Stimulated activated CD4-positive, alpha-beta T cell treated with anti-CD3 and anti-CD28 coated beads, Interleukin-1b, Interleukin-23, amount 100 ng/mL, for 24 hours (primary cell): ENCODE results near the gene PTGFR.

Source experiments
- DNase-seq, 4 experiments: peaks; one replicate each; pipeline ENCODE4 v3.0.0-alpha.2; 2020; ENCODE audit warnings: low read depth in 4 of 4, low spot score in 1 of 4

The PTGFR gene

GRCh38 chr1:78520216-78520615 lies 29.4 kb downstream of the PTGFR start:
- no peak for DNase-seq

GRCh38 chr1:78520843-78521242 lies 30.1 kb downstream of the PTGFR start:
- DNase-seq: no peak

GRCh38 chr1:78522136-78522535 lies 31.4 kb downstream of the PTGFR start:
- no peak for DNase-seq

- no peak for DNase-seq
Measured at GRCh38 chr1:78526496-78526895, 35.7 kb downstream of the PTGFR start.

- DNase-seq: no peak
Measured at GRCh38 chr1:78527706-78528105, 36.9 kb downstream of the PTGFR start.

GRCh38 chr1:78533527-78533926 lies 42.8 kb downstream of the PTGFR start:
- DNase-seq: no peak

GRCh38 chr1:78535286-78535685 lies 44.5 kb downstream of the PTGFR start:
- DNase-seq: no peak

- DNase-seq: no peak
Measured at GRCh38 chr1:78536427-78536826, 45.7 kb downstream of the PTGFR start.

GRCh38 chr1:78540048-78540447 lies 49.3 kb downstream of the PTGFR start:
- no peak for DNase-seq

GRCh38 chr1:78541479-78541878 lies 50.7 kb downstream of the PTGFR start:
- no peak for DNase-seq

GRCh38 chr1:78543941-78544643 lies 53.3 kb downstream of the PTGFR start:
- no peak for DNase-seq

GRCh38 chr1:78547081-78547480 lies 56.3 kb downstream of the PTGFR start:
- no peak for DNase-seq

- DNase-seq: no peak
Measured at GRCh38 chr1:78549331-78549730, 58.6 kb downstream of the PTGFR start.

GRCh38 chr1:78549891-78550290 lies 59.1 kb downstream of the PTGFR start:
- DNase-seq: no peak

GRCh38 chr1:78553859-78554258 lies 63.1 kb downstream of the PTGFR start:
- no peak for DNase-seq

- DNase-seq: no peak
Measured at GRCh38 chr1:78554840-78555239, 64.1 kb downstream of the PTGFR start.

GRCh38 chr1:78559680-78560079 lies 68.9 kb downstream of the PTGFR start:
- no peak for DNase-seq

- no peak for DNase-seq
Measured at GRCh38 chr1:78560811-78561210, 70.0 kb downstream of the PTGFR start.

- no peak for DNase-seq
Measured at GRCh38 chr1:78561856-78562255, 71.1 kb downstream of the PTGFR start.

GRCh38 chr1:78565393-78565792 lies 74.6 kb downstream of the PTGFR start:
- no peak for DNase-seq

- DNase-seq: no peak
Measured at GRCh38 chr1:78570539-78570938, 79.8 kb downstream of the PTGFR start.

GRCh38 chr1:78577257-78578100 lies 86.7 kb downstream of the PTGFR start:
- no peak for DNase-seq

GRCh38 chr1:78586572-78586971 lies 95.8 kb downstream of the PTGFR start:
- no peak for DNase-seq
